Measurements from ENCODE around the gene CELSR1. TPM values are rescaled to one million over a fixed set of nuclear protein-coding genes. Genes with fewer than 3 reads are reported as not detected.

Gene CELSR1
- total RNA-seq, 2 donors from 2014 or later, result 1.5 to 6.7 TPM

GRCh38 chr22:46430961-46431838, 106.2 kb downstream of the CELSR1 start:
- Histone ChIP-seq H3K4me1 (ENCODE audit: control insufficient read depth in 1 of 2, low read depth in 2 of 2) (no peaks in the 10 kb centered on the region), H3K36me3 (no peaks in the 10 kb centered on the region), H3K27me3 (replicated peaks; ENCODE audit: insufficient read depth) (no peaks in the 10 kb centered on the region), H3K27ac (no peak overlapping the region), H3K9me3 (no peaks in the 10 kb centered on the region), H3K4me3 (no peak overlapping the region)
- ATAC-seq (ENCODE audit: insufficient number of reproducible peaks, low FRiP score, low read depth) (no peak), DNase-seq (ENCODE audit: low spot score) (no peak)
- no peak for TF ChIP-seq CTCF (IDR thresholded peaks at IDR 0.05)

GRCh38 chr22:46429325-46429853, 108.0 kb downstream of the CELSR1 start:
- no peaks in the 10 kb centered on the region for H3K4me1 ChIP-seq (ENCODE audit: control insufficient read depth in 1 of 2, low read depth in 2 of 2)

GRCh38 chr22:46428602-46429324, 108.7 kb downstream of the CELSR1 start:
- Histone ChIP-seq H3K4me3 (no peak overlapping the region), H3K9me3 (peaks cover 5% of the 10 kb centered on the region), H3K4me1 (ENCODE audit: control insufficient read depth in 1 of 2, low read depth in 2 of 2) (no peaks in the 10 kb centered on the region), H3K27me3 (replicated peaks; ENCODE audit: insufficient read depth) (no peaks in the 10 kb centered on the region), H3K36me3 (no peaks in the 10 kb centered on the region), H3K27ac (no peak overlapping the region)
- no peak for DNase-seq (ENCODE audit: low spot score)
- TF ChIP-seq CTCF (IDR thresholded peaks at IDR 0.05), result no peak
- ATAC-seq (ENCODE audit: insufficient number of reproducible peaks, low FRiP score, low read depth), result no peak

More at GRCh38 chr22:46429325-46429853, 108.0 kb downstream of the CELSR1 start:
- Histone ChIP-seq H3K36me3 (no peaks in the 10 kb centered on the region), H3K27me3 (replicated peaks; ENCODE audit: insufficient read depth) (no peaks in the 10 kb centered on the region), H3K27ac (no peak overlapping the region), H3K9me3 (peaks cover 5% of the 10 kb centered on the region), H3K4me3 (no peak overlapping the region)
- TF ChIP-seq CTCF (IDR thresholded peaks at IDR 0.05), result no peak
- ATAC-seq (ENCODE audit: insufficient number of reproducible peaks, low FRiP score, low read depth) (no peak), DNase-seq (ENCODE audit: low spot score) (no peak)

DNA sequence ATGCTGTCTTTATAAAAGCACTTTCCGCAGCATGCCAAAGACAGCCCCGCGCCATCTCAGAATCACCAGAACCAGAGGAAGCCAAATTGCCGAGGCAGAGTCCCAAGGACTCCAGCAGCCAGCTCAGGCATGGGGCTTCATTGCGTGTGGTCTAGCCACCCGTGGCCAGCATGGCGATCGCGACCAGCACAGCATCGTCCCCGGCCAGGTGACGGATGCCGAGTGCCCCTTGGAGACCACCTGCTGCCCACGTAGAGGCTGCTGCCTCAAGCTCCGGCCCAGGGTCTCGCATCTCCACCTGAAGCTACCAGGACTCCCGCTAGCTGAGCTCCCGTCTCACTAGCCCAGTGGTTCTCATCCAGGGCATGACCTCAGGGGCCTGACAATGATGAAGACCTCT, 109.2 kb downstream of the CELSR1 start:
- no peak overlapping the region for H3K4me3 ChIP-seq
- TF ChIP-seq CTCF (IDR thresholded peaks at IDR 0.05), result no peak
- no peak overlapping the region for H3K27ac ChIP-seq
- no peaks in the 10 kb centered on the region for H3K27me3 ChIP-seq (replicated peaks; ENCODE audit: insufficient read depth)
- H3K9me3 ChIP-seq, result peaks cover 5% of the 10 kb centered on the region
- H3K4me1 ChIP-seq (ENCODE audit: control insufficient read depth in 1 of 2, low read depth in 2 of 2), result no peaks in the 10 kb centered on the region
- H3K36me3 ChIP-seq, result no peaks in the 10 kb centered on the region
- DNase-seq (ENCODE audit: low spot score) (no peak), ATAC-seq (ENCODE audit: insufficient number of reproducible peaks, low FRiP score, low read depth) (no peak)

DNA sequence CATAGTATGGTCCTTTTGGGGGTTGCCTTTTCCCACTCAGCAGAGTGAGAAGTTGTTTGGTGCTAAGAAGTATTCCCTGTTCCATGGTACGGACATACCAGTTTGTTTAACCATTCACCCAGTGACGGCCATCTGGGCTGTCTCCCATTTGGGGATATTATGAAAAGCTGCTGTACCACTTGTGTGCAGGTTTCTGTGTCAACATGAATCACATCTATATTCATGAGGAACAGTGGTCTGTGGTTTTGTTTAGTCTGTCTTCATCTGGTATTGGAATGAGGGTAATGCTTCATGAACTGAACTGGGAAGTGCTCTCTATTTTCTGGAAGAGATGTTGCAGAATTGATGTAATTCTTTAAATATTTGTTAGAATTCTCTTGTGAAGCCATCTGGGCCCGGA, 112.4 kb downstream of the CELSR1 start:
- TF ChIP-seq CTCF (IDR thresholded peaks at IDR 0.05), result no peak
- Histone ChIP-seq H3K4me3 (no peak overlapping the region), H3K27me3 (replicated peaks; ENCODE audit: insufficient read depth) (no peaks in the 10 kb centered on the region), H3K36me3 (no peaks in the 10 kb centered on the region), H3K27ac (no peak overlapping the region), H3K9me3 (peaks cover 5% of the 10 kb centered on the region), H3K4me1 (ENCODE audit: control insufficient read depth in 1 of 2, low read depth in 2 of 2) (no peaks in the 10 kb centered on the region)
- DNase-seq (ENCODE audit: low spot score) (no peak), ATAC-seq (ENCODE audit: insufficient number of reproducible peaks, low FRiP score, low read depth) (no peak)

All from thoracic aorta (tissue), 2 donors.